ENCODE data around the gene UTP14A.
"Not testable (repeated sequence)": the region's sequence is repeated elsewhere in the genome, so short reads cannot be mapped to it uniquely, and the experiment has no call there.

Gene UTP14A

DNA sequence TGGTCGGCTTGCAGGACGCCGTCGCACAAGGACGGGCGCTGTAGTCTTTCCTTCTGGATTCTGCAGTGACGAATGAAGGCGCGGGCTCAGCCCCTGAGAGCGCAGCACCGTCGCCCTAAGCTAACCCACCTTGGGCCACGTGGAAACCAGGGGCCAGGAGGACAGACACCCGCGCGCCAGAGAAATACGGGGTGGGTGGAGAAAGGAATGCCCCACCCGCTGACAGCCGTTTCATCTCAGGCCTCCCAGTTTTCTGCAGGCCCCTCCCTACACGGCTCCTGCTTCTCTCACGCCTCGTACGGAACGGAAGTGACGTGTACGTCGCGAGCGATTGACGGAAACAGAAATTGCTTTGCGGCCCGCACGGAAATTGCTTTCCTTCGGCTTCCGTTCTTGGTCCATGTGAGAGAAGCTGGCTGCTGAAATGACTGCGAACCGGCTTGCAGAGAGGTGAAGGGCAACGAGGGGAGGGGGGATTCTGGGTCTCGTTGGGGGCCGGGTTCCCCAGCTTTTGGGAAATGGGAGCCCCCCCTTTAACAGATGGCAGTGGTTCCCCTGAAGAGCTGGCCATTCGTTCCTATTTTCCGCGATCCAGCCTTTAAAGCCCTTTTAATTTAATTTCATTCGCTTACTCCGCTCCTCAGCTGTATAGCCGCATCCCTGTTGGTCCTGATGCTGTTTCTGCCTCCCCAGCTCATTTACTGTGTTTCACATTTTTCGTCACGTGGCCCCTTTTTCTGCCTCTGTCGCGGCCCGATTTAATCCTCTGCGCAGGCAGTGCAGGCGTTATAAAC is at the start of gene UTP14A:
Gene UTP14A (plus strand): TSS at position 378 of the 794 bp plus-strand sequence. CDS start 47 bp downstream, at position 425.
- no peak for TF ChIP-seq CTCF (IDR thresholded peaks at IDR 0.05; ENCODE audit: borderline replicate concordance, insufficient read depth, low read depth, low read length)
- peak within 1 kb of the TSS; percentile 79 for H3K4me3 ChIP-seq (ENCODE audit: low read depth, low read length)

GRCh38 chrX:129859134-129859533 is 46.8 kb upstream of the UTP14A start:
- not testable (repeated sequence) for H3K4me3 ChIP-seq (ENCODE audit: low read depth, low read length)

GRCh38 chrX:129866321-129866720 is 39.6 kb upstream of the UTP14A start:
- H3K4me3 ChIP-seq (ENCODE audit: low read depth, low read length): not testable (repeated sequence)

- no peak overlapping the region for H3K4me3 ChIP-seq (ENCODE audit: low read depth, low read length)
- TF ChIP-seq CTCF (IDR thresholded peaks at IDR 0.05; ENCODE audit: borderline replicate concordance, insufficient read depth, low read depth, low read length): no peak
These were observed 33.4 kb upstream of the UTP14A start for GRCh38 chrX:129872524-129872923.

- TF ChIP-seq CTCF (IDR thresholded peaks at IDR 0.05; ENCODE audit: borderline replicate concordance, insufficient read depth, low read depth, low read length): no peak
- H3K4me3 ChIP-seq (ENCODE audit: low read depth, low read length): no peak overlapping the region
These were observed 30.3 kb upstream of the UTP14A start for GRCh38 chrX:129875669-129876068.

DNA sequence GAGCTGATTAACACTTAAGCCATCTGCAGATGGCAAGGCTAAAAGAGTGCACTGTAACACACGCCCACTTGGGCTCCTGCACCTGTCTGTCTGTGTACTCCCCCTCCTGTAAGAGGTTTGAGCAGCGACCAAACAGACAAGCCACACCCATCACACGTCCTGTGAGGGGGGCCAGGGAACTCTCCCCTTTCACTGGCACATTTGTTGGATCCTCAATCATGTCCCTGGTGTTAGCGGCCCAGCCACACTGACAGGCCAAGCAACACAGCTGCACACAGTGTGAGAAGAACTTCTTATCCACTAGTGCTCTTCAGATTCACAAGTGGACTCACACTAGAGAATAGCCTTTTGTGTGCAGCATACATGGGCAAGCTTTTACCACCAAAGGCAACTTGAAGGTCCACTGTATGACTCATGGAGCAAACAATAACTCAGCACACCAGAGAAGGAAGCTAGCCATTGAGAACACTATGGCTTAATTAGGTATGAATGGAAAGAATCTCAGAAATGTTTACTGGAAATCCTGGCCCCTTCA is 29.1 kb upstream of the UTP14A start:
- TF ChIP-seq CTCF (IDR thresholded peaks at IDR 0.05; ENCODE audit: borderline replicate concordance, insufficient read depth, low read depth, low read length): no peak
- no peak overlapping the region for H3K4me3 ChIP-seq (ENCODE audit: low read depth, low read length)

DNA sequence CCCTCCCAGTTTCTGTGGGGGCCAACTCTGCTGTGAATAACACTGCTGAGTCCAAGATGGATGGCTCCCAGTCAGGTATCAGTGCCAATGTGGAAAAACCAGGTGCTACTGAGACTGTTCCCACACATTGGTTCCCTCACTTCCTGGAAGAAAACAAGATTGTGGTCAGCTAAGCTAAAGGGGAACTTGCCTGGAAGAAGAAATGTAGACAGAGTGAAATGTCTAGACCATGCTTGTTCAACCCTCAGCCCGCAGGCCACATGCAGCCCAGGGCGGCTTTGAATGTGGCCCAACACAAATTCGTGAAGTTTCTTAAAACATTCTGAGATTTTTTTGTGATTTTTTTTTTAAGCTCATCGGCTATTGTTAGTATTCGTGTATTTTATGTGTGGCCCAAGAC is 28.6 kb upstream of the UTP14A start:
- TF ChIP-seq CTCF (IDR thresholded peaks at IDR 0.05; ENCODE audit: borderline replicate concordance, insufficient read depth, low read depth, low read length): no peak
- no peak overlapping the region for H3K4me3 ChIP-seq (ENCODE audit: low read depth, low read length)

DNA sequence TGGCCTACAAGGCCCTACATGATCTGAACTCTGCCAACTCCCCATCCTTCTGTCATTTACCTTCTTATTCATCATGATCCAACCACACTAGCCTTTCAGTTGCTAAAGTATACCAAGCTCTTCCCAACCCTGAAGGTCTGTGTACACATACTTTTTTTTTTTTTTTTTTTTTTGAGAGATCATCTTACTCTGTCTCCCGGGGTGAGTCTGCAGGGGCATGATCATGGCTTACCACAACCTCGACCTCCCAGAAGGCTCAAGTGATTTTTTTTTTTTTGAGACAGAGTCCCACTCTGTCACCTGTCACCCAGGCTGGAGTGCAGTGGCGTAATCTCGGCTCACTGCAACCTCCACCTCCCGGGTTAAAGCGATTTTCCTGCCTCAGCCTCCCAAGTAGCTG is 5.9 kb upstream of the UTP14A start:
- TF ChIP-seq CTCF (IDR thresholded peaks at IDR 0.05; ENCODE audit: borderline replicate concordance, insufficient read depth, low read depth, low read length): no peak

More for the DNA sequence above, 5.9 kb upstream of the UTP14A start:
- H3K4me3 ChIP-seq (ENCODE audit: low read depth, low read length): no peak overlapping the region

All from GM12875 (cell line).